OCI-LY3 (cell line): ENCODE measurements around the gene KRTAP4-3.

ENCODE experiments used
- H2AFZ ChIP-seq: fragments of 200-600, 300-600 bp; shearing (Covaris generic); 2 replicates; pipeline ENCODE4 v1.6.0; 2014; ENCODE audit warnings: antibody characterized with exemption, low read depth, low read length
- H3K27ac ChIP-seq: fragments of 200-600, 300-600 bp; sonication (generic); 2 replicates; pipeline ENCODE4 v1.5.1; 2014; ENCODE audit warnings: mild to moderate bottlenecking, low read length, moderate library complexity, mixed read lengths
- H3K27me3 ChIP-seq: fragments of 200-600, 300-600 bp; sonication (generic); 2 replicates; pipeline ENCODE4 v1.6.1; 2014; ENCODE audit warnings: low read depth, low read length, mixed read lengths
- H3K36me3 ChIP-seq: fragments of 200-600, 300-600 bp; sonication (generic); replicated peaks from 2 replicates; pipeline ENCODE3; 2014; ENCODE audit warnings: low read depth, low read length, mixed read lengths
- H3K4me1 ChIP-seq: fragments of 300-600, 200-600 bp; sonication (generic); 2 replicates; pipeline ENCODE4 v1.6.1; 2014; ENCODE audit warnings: low read length, mixed read lengths
- H3K4me2 ChIP-seq: fragments of 200-600, 300-600 bp; sonication (generic); 2 replicates; pipeline ENCODE4 v1.6.1; 2014; ENCODE audit warnings: low read length, mixed read lengths
- H3K4me3 ChIP-seq: fragments of 300-600, 200-600 bp; sonication (generic); 2 replicates; pipeline ENCODE4 v1.5.1; 2014; ENCODE audit warnings: antibody characterized with exemption, mild to moderate bottlenecking, low read length, moderate library complexity
- H3K79me2 ChIP-seq: fragments of 300-600, 200-600 bp; shearing (Covaris generic); 2 replicates; pipeline ENCODE4 v1.6.1; 2014; ENCODE audit warnings: mild to moderate bottlenecking, low read length, mixed read lengths
- H3K9ac ChIP-seq: fragments of 300-600, 200-600 bp; shearing (Covaris generic); 2 replicates; pipeline ENCODE4 v1.6.0; 2014; ENCODE audit warnings: mild to moderate bottlenecking, low read length, moderate library complexity
- H3K9me3 ChIP-seq: fragments of 200-600, 300-600 bp; shearing (Covaris generic); 2 replicates; pipeline ENCODE4 v1.6.1; 2014; ENCODE audit warnings: low read length, mixed read lengths; ENCODE audit not compliant: insufficient read depth
- H4K20me1 ChIP-seq: fragments of 200-600, 300-600 bp; sonication (generic); 2 replicates; pipeline ENCODE4 v1.6.1; 2016; ENCODE audit warnings: low read length, mixed read lengths; ENCODE audit not compliant: insufficient read depth
- CTCF ChIP-seq: fragments of 200-600, 300-600 bp; sonication (generic); IDR thresholded peaks from 2 replicates; pipeline ENCODE4 v1.5.1; 2014; ENCODE audit warnings: antibody characterized with exemption, low read length, low read depth
- EZH2phosphoT487 ChIP-seq: fragments of 200-600 bp; shearing (Covaris generic); IDR thresholded peaks from 2 replicates; pipeline ENCODE4 v1.6.1; 2018; ENCODE audit warnings: antibody characterized with exemption, mixed run types, low read depth

KRTAP4-3 gene

GRCh38 chr17:41133880-41134735 is 33.9 kb downstream of the KRTAP4-3 start:
- Histone ChIP-seq H2AFZ (no peak overlapping the region), H3K79me2 (no peaks in the 10 kb centered on the region), H3K9me3 (no peaks in the 10 kb centered on the region), H3K36me3 (no peaks in the 10 kb centered on the region), H3K4me1 (no peaks in the 10 kb centered on the region), H3K4me2 (no peak overlapping the region), H3K27ac (no peak overlapping the region), H4K20me1 (no peaks in the 10 kb centered on the region), H3K9ac (no peak overlapping the region), H3K4me3 (no peak overlapping the region), H3K27me3 (peaks cover 15% of the 10 kb centered on the region)
- TF ChIP-seq CTCF (no peak), EZH2phosphoT487 (no peak)

- Histone ChIP-seq H3K27ac (no peak overlapping the region), H2AFZ (no peak overlapping the region)
These were observed 36.0 kb downstream of the KRTAP4-3 start for GRCh38 chr17:41131979-41132378.

DNA sequence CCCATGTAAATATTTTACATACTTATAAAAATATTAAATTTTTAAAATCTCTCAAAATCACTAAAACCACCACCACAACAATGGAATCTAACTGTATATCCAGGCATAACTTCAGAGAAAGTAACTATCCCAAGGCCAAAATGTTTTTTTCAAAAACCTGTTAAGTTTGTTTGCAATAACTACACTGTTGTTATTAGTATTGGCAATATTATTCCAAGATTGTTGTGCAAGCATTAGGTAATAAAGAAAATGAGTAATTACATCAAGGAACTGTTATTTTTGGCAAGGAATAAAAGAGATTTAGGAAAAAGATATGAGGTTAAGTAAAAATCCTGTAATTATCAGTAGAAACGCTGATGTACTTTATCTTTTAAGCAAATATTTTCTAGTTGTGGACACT is 40.6 kb downstream of the KRTAP4-3 start:
- Histone ChIP-seq H3K4me3 (no peak overlapping the region), H3K4me1 (no peaks in the 10 kb centered on the region), H3K79me2 (no peaks in the 10 kb centered on the region), H3K36me3 (no peaks in the 10 kb centered on the region), H3K9me3 (no peaks in the 10 kb centered on the region), H3K9ac (no peak overlapping the region), H3K27ac (no peak overlapping the region), H4K20me1 (no peaks in the 10 kb centered on the region), H2AFZ (no peak overlapping the region), H3K27me3 (peaks cover 13% of the 10 kb centered on the region), H3K4me2 (no peak overlapping the region)
- TF ChIP-seq CTCF (no peak), EZH2phosphoT487 (no peak)

More at GRCh38 chr17:41131979-41132378, 36.0 kb downstream of the KRTAP4-3 start:
- Histone ChIP-seq H4K20me1 (no peaks in the 10 kb centered on the region), H3K36me3 (no peaks in the 10 kb centered on the region), H3K9ac (no peak overlapping the region), H3K4me2 (no peak overlapping the region), H3K4me1 (no peaks in the 10 kb centered on the region), H3K79me2 (no peaks in the 10 kb centered on the region), H3K27me3 (peaks cover 15% of the 10 kb centered on the region), H3K4me3 (no peak overlapping the region), H3K9me3 (no peaks in the 10 kb centered on the region)
- no peak for TF ChIP-seq EZH2phosphoT487
- TF ChIP-seq CTCF: no peak

- TF ChIP-seq EZH2phosphoT487: no peak
- TF ChIP-seq CTCF: no peak
- H3K36me3 ChIP-seq: no peaks in the 10 kb centered on the region
- no peaks in the 10 kb centered on the region for H3K4me1 ChIP-seq
- no peak overlapping the region for H2AFZ ChIP-seq
- no peaks in the 10 kb centered on the region for H4K20me1 ChIP-seq
- H3K4me2 ChIP-seq: no peak overlapping the region
- peaks cover 12% of the 10 kb centered on the region; the same call in 1 of the 2 replicates for H3K27me3 ChIP-seq
- H3K9me3 ChIP-seq: no peaks in the 10 kb centered on the region
- H3K79me2 ChIP-seq: no peaks in the 10 kb centered on the region
- H3K27ac ChIP-seq: no peak overlapping the region
- no peak overlapping the region for H3K9ac ChIP-seq
- no peak overlapping the region for H3K4me3 ChIP-seq
These were observed 41.6 kb downstream of the KRTAP4-3 start for GRCh38 chr17:41126412-41126811.
